Heart left ventricle (tissue), 13 donors: ENCODE results near the gene TRIM9.

Experiments
- POLR2A ChIP-seq, 2 donors: fragments of 450-650 bp; IDR thresholded peaks; one replicate each; pipeline ENCODE4 v1.6.1; 2017; ENCODE audit warnings: antibody characterized with exemption in 2 of 2, mild to moderate bottlenecking in 2 of 2, moderate library complexity in 2 of 2
- TF ChIP-seq, protein P1 (sequence below), 12 donors: fragments of 200-600 bp; sonication (generic) in 4 of 12; IDR thresholded peaks; one replicate each; pipeline versions ENCODE4 v1.5.0 to v1.8.0; 2018 to 2022; ENCODE audit warnings: antibody characterized with exemption in 12 of 12, mild to moderate bottlenecking in 5 of 12
- donor health status: ischemic (EF 13 %, LVEDD 7.1; RV severe dilation, severe dysfunction).
- donor health status: DM: no; HTN: yes; CAD: no.
- donor health status: DM: no; HTN: no; CAD: no.
- donor health status: ischemic (EF 25% LVEDD 6.9; RV normal size, moderate dysfunction).
- donor health status: ischemic (EF 25% LVEDD 5.7; RV mildly dilated, moderate dysfunction).
- donor health status: ischemic (EF 35%, LVEDD 5.7; RV mildly dilated, moderate dysfunction).
- donor health status: nonischemic (EF 11% LVEDD 7.7; RV severe dilation, severe dysfunction).
- donor health status: DM: yes; HTN: yes; CAD: no.
- donor health status: PGD.
- donor health status: ischemic (EF 29% LVEDD 5.4; RV normal size, mild dysfunction).
- donor health status: nonischemic (EF 23%, LVEDD 6.1; RV moderate dilation, normal function).

DNA sequence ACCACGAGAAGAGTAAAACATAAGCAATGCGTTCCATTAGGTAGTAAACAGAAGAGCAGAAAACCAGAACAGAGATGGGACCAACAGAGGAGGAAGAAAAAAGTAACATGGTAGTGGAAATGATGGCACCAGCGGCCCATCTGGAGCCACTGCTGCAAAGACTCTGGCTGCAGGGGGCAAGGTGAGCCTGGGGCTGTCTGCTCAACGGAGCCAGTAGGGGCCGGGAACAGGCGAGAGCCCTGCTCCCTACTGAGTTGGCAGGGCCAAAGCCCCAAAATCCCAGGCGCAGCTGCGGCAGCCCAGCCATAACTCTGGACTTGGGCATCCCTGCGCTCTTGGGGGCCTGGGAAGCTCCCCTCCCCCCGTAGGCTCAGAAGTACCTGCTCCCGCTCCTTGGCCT is 122.2 kb downstream of the TRIM9 start:
- TF ChIP-seq, protein P1, sequence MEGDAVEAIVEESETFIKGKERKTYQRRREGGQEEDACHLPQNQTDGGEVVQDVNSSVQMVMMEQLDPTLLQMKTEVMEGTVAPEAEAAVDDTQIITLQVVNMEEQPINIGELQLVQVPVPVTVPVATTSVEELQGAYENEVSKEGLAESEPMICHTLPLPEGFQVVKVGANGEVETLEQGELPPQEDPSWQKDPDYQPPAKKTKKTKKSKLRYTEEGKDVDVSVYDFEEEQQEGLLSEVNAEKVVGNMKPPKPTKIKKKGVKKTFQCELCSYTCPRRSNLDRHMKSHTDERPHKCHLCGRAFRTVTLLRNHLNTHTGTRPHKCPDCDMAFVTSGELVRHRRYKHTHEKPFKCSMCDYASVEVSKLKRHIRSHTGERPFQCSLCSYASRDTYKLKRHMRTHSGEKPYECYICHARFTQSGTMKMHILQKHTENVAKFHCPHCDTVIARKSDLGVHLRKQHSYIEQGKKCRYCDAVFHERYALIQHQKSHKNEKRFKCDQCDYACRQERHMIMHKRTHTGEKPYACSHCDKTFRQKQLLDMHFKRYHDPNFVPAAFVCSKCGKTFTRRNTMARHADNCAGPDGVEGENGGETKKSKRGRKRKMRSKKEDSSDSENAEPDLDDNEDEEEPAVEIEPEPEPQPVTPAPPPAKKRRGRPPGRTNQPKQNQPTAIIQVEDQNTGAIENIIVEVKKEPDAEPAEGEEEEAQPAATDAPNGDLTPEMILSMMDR (IDR thresholded peaks at IDR 0.05) = no peak
- no peak for TF ChIP-seq POLR2A (IDR thresholded peaks at IDR 0.05)
